HG03103 (cell line): ENCODE results near the gene FLOT2.
"Not testable (repeated sequence)": the region's sequence is repeated elsewhere in the genome, so short reads cannot be mapped to it uniquely, and the experiment has no call there.

Source experiments
- ATAC-seq: cut with Tn5 transposase; IDR thresholded peaks from one replicate; pipeline ENCODE4 v1.9.1; 2021; ENCODE audit warnings: low read depth; ENCODE audit not compliant: unreplicated experiment

Gene FLOT2

GRCh38 chr17:28897769-28898526 lies 415 bp upstream of the FLOT2 start:
- ATAC-seq = no peak

GRCh38 chr17:28896491-28896883 lies 1.0 kb downstream of the FLOT2 start:
- no peak for ATAC-seq

GRCh38 chr17:28895794-28896447 lies 1.6 kb downstream of the FLOT2 start:
- ATAC-seq = no peak

GRCh38 chr17:28893248-28894183 lies 4.0 kb downstream of the FLOT2 start:
- ATAC-seq = not testable (repeated sequence)

- ATAC-seq = no peak
Observed at GRCh38 chr17:28892024-28892423, 5.5 kb downstream of the FLOT2 start.

GRCh38 chr17:28891201-28891600 lies 6.3 kb downstream of the FLOT2 start:
- no peak for ATAC-seq

- ATAC-seq = no peak
Observed at GRCh38 chr17:28889996-28890395, 7.5 kb downstream of the FLOT2 start.

- ATAC-seq = no peak
Observed at GRCh38 chr17:28888832-28889231, 8.7 kb downstream of the FLOT2 start.

GRCh38 chr17:28887871-28888471 lies 9.6 kb downstream of the FLOT2 start:
- no peak for ATAC-seq

- ATAC-seq = no peak
Observed at GRCh38 chr17:28885951-28886350, 11.6 kb downstream of the FLOT2 start.

GRCh38 chr17:28885363-28885762 lies 12.2 kb downstream of the FLOT2 start:
- ATAC-seq = no peak

GRCh38 chr17:28883967-28884702 lies 13.4 kb downstream of the FLOT2 start:
- no peak for ATAC-seq

- ATAC-seq = no peak
Observed at GRCh38 chr17:28882154-28882895, 15.2 kb downstream of the FLOT2 start.

- ATAC-seq = no peak
Observed at GRCh38 chr17:28881533-28882056, 15.9 kb downstream of the FLOT2 start.

- no peak for ATAC-seq
Observed at GRCh38 chr17:28880572-28880945, 17.0 kb downstream of the FLOT2 start.

- no peak for ATAC-seq
Observed at GRCh38 chr17:28879886-28880571, 17.5 kb downstream of the FLOT2 start.

- ATAC-seq = no peak
Observed at GRCh38 chr17:28878981-28879380, 18.6 kb downstream of the FLOT2 start.

- no peak for ATAC-seq
Observed at GRCh38 chr17:28878158-28878910, 19.2 kb downstream of the FLOT2 start.
